GM12875 (cell line): Measurements from ENCODE around the gene KRT1.
"Not testable (repeated sequence)": the region's sequence is repeated elsewhere in the genome, so short reads cannot be mapped to it uniquely, and the experiment has no call there.

Source experiments
- H3K4me3 ChIP-seq: one replicate; pipeline ENCODE4 v1.5.1; 2011; ENCODE audit warnings: low read depth, low read length, control low read depth
- TF ChIP-seq, protein P1 (sequence below): IDR thresholded peaks from 2 replicates; pipeline ENCODE4 v1.5.1; 2011; ENCODE audit warnings: low read depth, mild to moderate bottlenecking, control low read depth, inconsistent platforms, low read length, moderate library complexity, borderline replicate concordance; ENCODE audit not compliant: insufficient read depth

The KRT1 gene

GRCh38 chr12:52670961-52671360, 9.2 kb downstream of the KRT1 start:
- no peak overlapping the region for H3K4me3 ChIP-seq
- TF ChIP-seq, protein P1, sequence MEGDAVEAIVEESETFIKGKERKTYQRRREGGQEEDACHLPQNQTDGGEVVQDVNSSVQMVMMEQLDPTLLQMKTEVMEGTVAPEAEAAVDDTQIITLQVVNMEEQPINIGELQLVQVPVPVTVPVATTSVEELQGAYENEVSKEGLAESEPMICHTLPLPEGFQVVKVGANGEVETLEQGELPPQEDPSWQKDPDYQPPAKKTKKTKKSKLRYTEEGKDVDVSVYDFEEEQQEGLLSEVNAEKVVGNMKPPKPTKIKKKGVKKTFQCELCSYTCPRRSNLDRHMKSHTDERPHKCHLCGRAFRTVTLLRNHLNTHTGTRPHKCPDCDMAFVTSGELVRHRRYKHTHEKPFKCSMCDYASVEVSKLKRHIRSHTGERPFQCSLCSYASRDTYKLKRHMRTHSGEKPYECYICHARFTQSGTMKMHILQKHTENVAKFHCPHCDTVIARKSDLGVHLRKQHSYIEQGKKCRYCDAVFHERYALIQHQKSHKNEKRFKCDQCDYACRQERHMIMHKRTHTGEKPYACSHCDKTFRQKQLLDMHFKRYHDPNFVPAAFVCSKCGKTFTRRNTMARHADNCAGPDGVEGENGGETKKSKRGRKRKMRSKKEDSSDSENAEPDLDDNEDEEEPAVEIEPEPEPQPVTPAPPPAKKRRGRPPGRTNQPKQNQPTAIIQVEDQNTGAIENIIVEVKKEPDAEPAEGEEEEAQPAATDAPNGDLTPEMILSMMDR, result no peak

DNA sequence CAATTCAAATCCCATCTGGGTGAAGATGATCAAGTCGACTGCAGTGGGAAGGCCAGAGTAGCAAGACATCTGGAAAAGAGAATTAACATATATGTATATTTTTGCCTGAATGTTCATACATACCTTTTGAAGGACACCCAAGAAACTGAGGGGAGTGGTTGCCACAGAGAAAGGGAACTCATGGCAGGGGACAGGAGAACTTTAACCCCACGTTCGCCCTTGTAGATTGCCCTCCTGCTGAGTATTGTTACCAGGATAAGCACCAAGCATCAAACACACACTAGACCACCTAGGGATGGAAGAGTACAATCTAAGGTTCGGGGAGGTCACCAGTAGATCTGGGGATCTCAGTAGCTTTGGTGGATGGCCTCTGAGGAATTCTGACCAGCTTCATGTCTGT, 9.7 kb downstream of the KRT1 start:
- TF ChIP-seq, protein P1, result no peak
- no peak overlapping the region for H3K4me3 ChIP-seq

DNA sequence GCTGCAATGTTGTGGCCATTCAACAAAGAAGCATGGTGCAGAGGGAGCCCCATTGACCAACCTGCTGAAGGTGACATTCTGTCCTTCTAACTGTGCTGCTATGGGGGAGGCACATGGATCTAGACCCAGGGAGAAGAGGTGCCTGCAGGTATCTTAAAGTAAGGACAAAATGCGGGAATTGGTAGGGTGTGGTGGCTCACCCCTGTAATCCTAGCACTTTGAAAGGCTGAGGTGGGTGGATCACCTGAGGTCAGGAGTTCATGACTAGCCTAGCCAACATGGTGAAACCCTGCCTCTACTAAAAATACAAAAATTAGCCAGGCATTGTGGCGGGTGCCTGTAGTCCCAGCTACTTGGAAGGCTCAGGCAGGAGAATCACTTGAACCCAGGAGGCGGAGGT, 10.3 kb downstream of the KRT1 start:
- not testable (repeated sequence) for H3K4me3 ChIP-seq

- H3K4me3 ChIP-seq, result no peak overlapping the region
- TF ChIP-seq, protein P1, result no peak
Measured at GRCh38 chr12:52669426-52669825, 10.8 kb downstream of the KRT1 start.

DNA sequence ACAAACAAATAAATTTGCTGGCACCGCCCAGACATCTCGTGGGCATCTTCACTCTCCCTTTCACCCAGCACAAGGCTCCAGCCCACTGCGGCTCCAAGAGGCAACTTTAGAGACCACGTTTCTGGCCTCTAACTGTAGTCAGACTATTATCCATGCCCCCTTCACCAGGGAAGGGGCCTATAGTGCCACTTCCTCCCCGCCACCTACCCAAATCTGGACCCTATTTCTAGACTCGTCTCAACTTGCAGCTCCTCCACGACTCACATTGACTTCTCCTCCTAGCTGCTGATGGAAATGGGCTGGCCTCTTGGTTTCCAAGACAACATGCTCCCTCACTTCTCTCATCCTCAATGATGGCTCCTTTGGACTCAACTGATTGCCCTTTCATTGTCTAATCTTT, 12.3 kb downstream of the KRT1 start:
- TF ChIP-seq, protein P1, result no peak
- no peak overlapping the region for H3K4me3 ChIP-seq

GRCh38 chr12:52667509-52667908, 12.7 kb downstream of the KRT1 start:
- H3K4me3 ChIP-seq, result no peak overlapping the region
- TF ChIP-seq, protein P1, result peak; percentile 8; the same call in 1 of the 2 replicates

- TF ChIP-seq, protein P1, result no peak
- H3K4me3 ChIP-seq, result no peak overlapping the region
Measured at GRCh38 chr12:52666471-52666870, 13.7 kb downstream of the KRT1 start.

- TF ChIP-seq, protein P1, result no peak
- no peak overlapping the region for H3K4me3 ChIP-seq
Measured at GRCh38 chr12:52663420-52663819, 16.8 kb downstream of the KRT1 start.
